HCT116 (cell line): ENCODE results near the gene EPS8. TPM values are rescaled to one million over a fixed set of nuclear protein-coding genes. Genes with fewer than 3 reads are reported as not detected.

Experiments used
- ATAC-seq: fragments of 200-7000 bp; cut with Tn5 transposase; 2 replicates; pipeline ENCODE4 v1.9.1; 2020; ENCODE audit warnings: mild to moderate bottlenecking, moderate library complexity
- BruUV-seq: library from RNA; stranded (reverse); fragments of 400-500 nt; replicated peaks from 2 replicates; lab custom pipeline; 2021; lab: Mats Ljungman, UMichigan
- CTCF ChIA-PET: fragments of 300-600 bp; sonication (Branson Sonifier 250); formaldehyde crosslinking; loops from one replicate; lab custom pipeline; 2021; ENCODE audit warnings: antibody characterized with exemption; lab: Charles Lee
- POLR2A ChIA-PET: fragments of 300-600, 350-600 bp; sonication (Branson Sonifier 250); formaldehyde crosslinking; loops from one replicate; lab custom pipeline; 2021; ENCODE audit warnings: antibody characterized with exemption; lab: Charles Lee
- RAD21 ChIA-PET, 2 experiments: fragments of 300-600 bp; sonication (Branson Sonifier 250); formaldehyde crosslinking; loops; one replicate each; lab custom pipeline; 2023; ENCODE audit warnings: low total read pairs in 2 of 2; ENCODE audit not compliant: uncharacterized antibody in 2 of 2, unreplicated experiment in 2 of 2, low non-redundant PET in 1 of 2; lab: Charles Lee
- DNase-seq: peaks from one replicate; pipeline ENCODE4 v3.0.0-alpha.2; 2010; ENCODE audit warnings: low read depth, low spot score
- H2AFZ ChIP-seq: fragments of 200-600 bp; shearing (Covaris generic), sonication (generic); 2 replicates; pipeline ENCODE4 v1.6.1; 2017; ENCODE audit warnings: low read depth, mixed run types, mixed read lengths, antibody characterized with exemption, low read length; ENCODE audit not compliant: poor library complexity, severe bottlenecking
- H3K27ac ChIP-seq: 2 replicates; pipeline ENCODE4 v1.5.1; 2012; ENCODE audit warnings: low read depth, low read length
- H3K27me3 ChIP-seq: fragments of 200-600 bp; sonication (generic); 2 replicates; pipeline ENCODE4 v1.6.1; 2016; ENCODE audit warnings: mixed run types, low read length, mixed read lengths; ENCODE audit not compliant: insufficient read depth
- H3K36me3 ChIP-seq, 2 experiments: fragments of 200-500 bp in 1 of 2; fragments of 200-600 bp in 1 of 2; sonication (Bioruptor generic) in 1 of 2; sonication (generic) in 1 of 2; 2 replicates each; pipeline versions ENCODE4 v1.5.1 to v1.6.1; 2014 to 2016; ENCODE audit warnings: low read length in 2 of 2, inconsistent platforms in 1 of 2, mixed read lengths in 1 of 2, mixed run types in 1 of 2; ENCODE audit not compliant: insufficient read depth in 2 of 2, control insufficient read depth in 1 of 2
- H3K4me1 ChIP-seq, 2 experiments: fragments of 200-600 bp in 1 of 2; sonication (generic) in 1 of 2; 2 replicates each; pipeline versions ENCODE4 v1.5.1 to v1.6.1; 2012 to 2017; ENCODE audit warnings: low read length in 2 of 2, inconsistent platforms in 1 of 2, mild to moderate bottlenecking in 1 of 2, mixed read lengths in 1 of 2, mixed run types in 1 of 2, moderate library complexity in 1 of 2; ENCODE audit not compliant: insufficient read depth in 2 of 2, control insufficient read depth in 1 of 2
- H3K4me2 ChIP-seq: fragments of 200-600 bp; sonication (generic); 2 replicates; pipeline ENCODE4 v1.6.1; 2017; ENCODE audit warnings: mixed run types, low read length, mixed read lengths
- H3K4me3 ChIP-seq, 2 experiments: fragments of 200-600 bp in 1 of 2; sonication (generic) in 1 of 2; replicated peaks in 1 of 2; 2 replicates each; pipeline ENCODE4 v1.5.1; 2011 to 2016; ENCODE audit warnings: low read length in 2 of 2, control low read depth in 1 of 2, low read depth in 1 of 2, mild to moderate bottlenecking in 1 of 2, mixed read lengths in 1 of 2, mixed run types in 1 of 2
- H3K79me2 ChIP-seq: fragments of 200-600 bp; sonication (generic); 2 replicates; pipeline ENCODE4 v1.6.1; 2017; ENCODE audit warnings: mild to moderate bottlenecking, mixed run types, low read length, moderate library complexity, mixed read lengths; ENCODE audit not compliant: insufficient read depth
- H3K9ac ChIP-seq: fragments of 200-600 bp; sonication (generic); 2 replicates; pipeline ENCODE4 v1.6.1; 2016; ENCODE audit warnings: low read length, mixed read lengths
- H3K9me2 ChIP-seq: fragments of 200-600 bp; sonication (generic), shearing (Covaris generic); 2 replicates; pipeline ENCODE4 v1.6.1; 2017; ENCODE audit warnings: mixed run types, mild to moderate bottlenecking, moderate library complexity; ENCODE audit not compliant: insufficient read depth
- H3K9me3 ChIP-seq, 2 experiments: fragments of 200-500 bp in 1 of 2; fragments of 200-600 bp in 1 of 2; sonication (Bioruptor generic) in 1 of 2; sonication (generic) in 1 of 2; 2 replicates each; pipeline ENCODE4 v1.6.1; 2014 to 2017; ENCODE audit warnings: low read length in 2 of 2, mixed read lengths in 2 of 2, inconsistent platforms in 1 of 2, low read depth in 1 of 2, mild to moderate bottlenecking in 1 of 2, mixed run types in 1 of 2, moderate library complexity in 1 of 2; ENCODE audit not compliant: control insufficient read depth in 1 of 2, insufficient read depth in 1 of 2
- H4K20me1 ChIP-seq: fragments of 200-600 bp; sonication (generic), shearing (Covaris generic); 2 replicates; pipeline ENCODE4 v1.6.1; 2017; ENCODE audit warnings: mixed run types, mild to moderate bottlenecking, moderate library complexity; ENCODE audit not compliant: insufficient read depth
- CBX3 ChIP-seq: IDR thresholded peaks from 2 replicates; pipeline ENCODE4 v1.6.1; 2012; ENCODE audit warnings: low read depth
- CEBPB ChIP-seq: IDR thresholded peaks from 2 replicates; pipeline ENCODE4 v1.6.1; 2012; ENCODE audit warnings: low read depth
- EZH2phosphoT487 ChIP-seq: fragments of 200-600 bp; IDR thresholded peaks from 2 replicates; pipeline ENCODE4 v1.6.1; 2018; ENCODE audit warnings: antibody characterized with exemption, borderline replicate concordance
- TCF7L2 ChIP-seq: IDR thresholded peaks from 2 replicates; pipeline ENCODE4 v1.7.0; 2011; ENCODE audit warnings: borderline replicate concordance, inconsistent platforms; ENCODE audit not compliant: insufficient read depth, insufficient read length; ENCODE audit errors: extremely low read depth
- ZNF274 ChIP-seq: fragments of 200-500 bp; sonication (Bioruptor generic); IDR thresholded peaks from 2 replicates; pipeline ENCODE4 v1.6.1; 2014; ENCODE audit warnings: mild to moderate bottlenecking, low read depth, low read length, inconsistent platforms
- intact Hi-C: fragments of 100-400 bp; cut with micrococcal nuclease; formaldehyde crosslinking; loops from 2 replicates; pipeline ENCODE4 v1.10.0; 2022
- total RNA-seq: library from RNA; stranded (reverse); gene quantifications from one replicate; pipeline ENCODE4 v1.2.1, GENCODE V29; 2021; ENCODE audit not compliant: unreplicated experiment
- TF ChIP-seq, protein P1 (sequence below): IDR thresholded peaks from 2 replicates; pipeline ENCODE4 v1.6.1; 2012
- TF ChIP-seq, protein P2 (sequence below): IDR thresholded peaks from 2 replicates; pipeline ENCODE4 v1.6.1; 2011; ENCODE audit warnings: mild to moderate bottlenecking, low read length, moderate library complexity; ENCODE audit not compliant: insufficient replicate concordance; ENCODE audit errors: extremely low read depth

The EPS8 gene
- total RNA-seq, 1 experiment from 2014 or later = 49.9 TPM

DNA sequence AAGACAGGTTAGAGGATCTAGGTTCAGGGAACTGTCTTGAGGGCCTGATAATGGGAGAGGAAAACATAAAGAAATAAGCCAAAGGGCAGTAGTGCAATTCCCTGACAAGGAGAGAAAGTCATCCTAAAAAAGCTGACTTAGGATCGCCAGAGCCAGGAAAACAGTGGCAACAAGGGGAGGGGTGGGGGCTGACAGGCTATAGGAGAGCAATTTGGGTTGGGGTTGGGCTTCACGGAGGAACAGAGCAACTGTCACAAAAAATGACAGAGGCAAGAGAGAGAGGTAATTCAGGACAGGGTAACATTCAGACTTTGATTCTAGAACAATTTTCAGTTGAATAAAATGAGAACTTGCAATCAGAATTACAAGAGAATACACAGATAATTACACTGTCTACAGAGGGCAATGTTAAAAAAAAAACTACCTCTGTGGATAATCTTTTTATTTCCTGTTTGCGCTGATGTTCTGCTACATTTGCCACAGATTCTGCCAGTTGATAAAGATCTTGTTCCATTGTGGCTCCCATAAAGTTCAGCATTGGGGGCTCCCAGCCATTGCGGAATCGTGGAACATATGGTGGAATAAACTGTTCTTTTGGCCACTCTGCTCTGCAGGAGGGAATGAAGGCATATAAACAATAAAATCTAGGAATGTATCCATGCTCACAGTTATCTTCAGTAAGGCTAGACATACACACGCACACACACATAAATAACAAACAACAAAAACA lies 138.6 kb downstream of the EPS8 start:
- no peaks in the 10 kb centered on the region for H4K20me1 ChIP-seq
- no peak for ATAC-seq
- ChIA-PET POLR2A (no interaction called here), CTCF (no interaction called here), RAD21 (no interaction called here)
- no peaks in the 10 kb centered on the region for H3K9me2 ChIP-seq
- intact Hi-C loops = no loop called here
- no peaks in the 10 kb centered on the region for H3K79me2 ChIP-seq
- no peak overlapping the region for H3K9ac ChIP-seq
- H3K36me3 ChIP-seq = peaks cover 11 to 25% of the 10 kb centered on the region in 2 experiments; a peak in 3 of 4 replicates
- H3K4me1 ChIP-seq = no peaks in the 10 kb centered on the region
- DNase-seq = no peak
- no peaks in the 10 kb centered on the region for H3K27me3 ChIP-seq
- no peak overlapping the region for H2AFZ ChIP-seq
- no peak overlapping the region for H3K4me2 ChIP-seq
- BruUV-seq = no TSS peak
- TF ChIP-seq, protein P1, sequence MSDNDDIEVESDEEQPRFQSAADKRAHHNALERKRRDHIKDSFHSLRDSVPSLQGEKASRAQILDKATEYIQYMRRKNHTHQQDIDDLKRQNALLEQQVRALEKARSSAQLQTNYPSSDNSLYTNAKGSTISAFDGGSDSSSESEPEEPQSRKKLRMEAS = no peak
- TF ChIP-seq, protein P2, sequence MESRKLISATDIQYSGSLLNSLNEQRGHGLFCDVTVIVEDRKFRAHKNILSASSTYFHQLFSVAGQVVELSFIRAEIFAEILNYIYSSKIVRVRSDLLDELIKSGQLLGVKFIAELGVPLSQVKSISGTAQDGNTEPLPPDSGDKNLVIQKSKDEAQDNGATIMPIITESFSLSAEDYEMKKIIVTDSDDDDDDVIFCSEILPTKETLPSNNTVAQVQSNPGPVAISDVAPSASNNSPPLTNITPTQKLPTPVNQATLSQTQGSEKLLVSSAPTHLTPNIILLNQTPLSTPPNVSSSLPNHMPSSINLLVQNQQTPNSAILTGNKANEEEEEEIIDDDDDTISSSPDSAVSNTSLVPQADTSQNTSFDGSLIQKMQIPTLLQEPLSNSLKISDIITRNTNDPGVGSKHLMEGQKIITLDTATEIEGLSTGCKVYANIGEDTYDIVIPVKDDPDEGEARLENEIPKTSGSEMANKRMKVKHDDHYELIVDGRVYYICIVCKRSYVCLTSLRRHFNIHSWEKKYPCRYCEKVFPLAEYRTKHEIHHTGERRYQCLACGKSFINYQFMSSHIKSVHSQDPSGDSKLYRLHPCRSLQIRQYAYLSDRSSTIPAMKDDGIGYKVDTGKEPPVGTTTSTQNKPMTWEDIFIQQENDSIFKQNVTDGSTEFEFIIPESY = no peak
- TF ChIP-seq EZH2phosphoT487 = no peak
- TF ChIP-seq ZNF274 = no peak
- TF ChIP-seq CEBPB = no peak
- TF ChIP-seq TCF7L2 = no peak
- TF ChIP-seq CBX3 = no peak
- TF ChIP-seq, all 23 proteins: peak for 0
- Histone ChIP-seq H3K27ac (no peak overlapping the region), H3K4me3 (no peak overlapping the region), H3K9me3 (no peaks in the 10 kb centered on the region)
